GM23338 (cell line): ENCODE results near the gene CROCC2. TPM values are rescaled to one million over a fixed set of nuclear protein-coding genes. Genes with fewer than 3 reads are reported as not detected.

ENCODE experiments used
- ATAC-seq: fragments of 200-7000 bp; cut with Tn5 transposase; 3 replicates; pipeline ENCODE4 v1.9.1; 2020
- DNase-seq: peaks from one replicate; pipeline ENCODE4 v3.0.0-alpha.2; 2015; ENCODE audit warnings: low spot score
- H2AFZ ChIP-seq: fragments of 200-600 bp; sonication (generic); 2 replicates; pipeline ENCODE4 v1.8.0; 2016; ENCODE audit warnings: antibody characterized with exemption, mild to moderate bottlenecking, moderate library complexity
- H3F3A ChIP-seq: fragments of 200-600 bp; sonication (generic); replicated peaks from 2 replicates; pipeline ENCODE4 v1.8.0; 2017; ENCODE audit warnings: antibody characterized with exemption, mixed run types, low read depth
- H3K27ac ChIP-seq: fragments of 200-600 bp; sonication (generic); 2 replicates; pipeline ENCODE4 v1.6.1; 2016; ENCODE audit warnings: low read depth
- H3K27me3 ChIP-seq: fragments of 200-600 bp; sonication (generic); 2 replicates; pipeline ENCODE4 v1.8.0; 2016; ENCODE audit warnings: mild to moderate bottlenecking, mixed run types, moderate library complexity; ENCODE audit not compliant: insufficient read depth
- H3K36me3 ChIP-seq: fragments of 200-600 bp; sonication (generic); 2 replicates; pipeline ENCODE4 v1.8.0; 2016; ENCODE audit warnings: mild to moderate bottlenecking; ENCODE audit not compliant: insufficient read depth
- H3K4me1 ChIP-seq: fragments of 200-600 bp; sonication (generic); 2 replicates; pipeline ENCODE4 v1.8.0; 2016; ENCODE audit warnings: mild to moderate bottlenecking, moderate library complexity; ENCODE audit not compliant: insufficient read depth
- H3K4me2 ChIP-seq: fragments of 200-600 bp; sonication (generic); 2 replicates; pipeline ENCODE4 v1.7.1; 2017; ENCODE audit warnings: mixed run types
- H3K4me3 ChIP-seq: fragments of 200-600 bp; sonication (generic); 2 replicates; pipeline ENCODE4 v1.6.1; 2016; ENCODE audit warnings: mixed run types
- H3K79me2 ChIP-seq: fragments of 200-600 bp; sonication (generic); replicated peaks from 2 replicates; pipeline ENCODE4 v1.8.0; 2017; ENCODE audit warnings: mild to moderate bottlenecking; ENCODE audit not compliant: insufficient read depth
- H3K9me2 ChIP-seq: fragments of 200-600 bp; sonication (generic); 2 replicates; pipeline ENCODE4 v1.8.0; 2017; ENCODE audit not compliant: insufficient read depth
- H4K20me1 ChIP-seq: fragments of 200-600 bp; sonication (generic); replicated peaks from 2 replicates; pipeline ENCODE4 v1.8.0; 2017; ENCODE audit warnings: mild to moderate bottlenecking; ENCODE audit not compliant: insufficient read depth
- H3K27ac Mint-ChIP-seq: 2 replicates; pipeline ENCODE4 v1.8.0; 2020; ENCODE audit warnings: inconsistent platforms, mild to moderate bottlenecking, moderate library complexity, mixed read lengths
- H3K27me3 Mint-ChIP-seq: 3 replicates; pipeline ENCODE4 v1.8.0; 2022; ENCODE audit warnings: low read depth, mild to moderate bottlenecking, moderate library complexity, mixed read lengths, inconsistent platforms; ENCODE audit not compliant: insufficient read depth, poor library complexity
- H3K36me3 Mint-ChIP-seq: 3 replicates; pipeline ENCODE4 v1.8.0; 2021; ENCODE audit warnings: low read depth, mild to moderate bottlenecking, inconsistent platforms, moderate library complexity, mixed read lengths
- H3K4me1 Mint-ChIP-seq: 3 replicates; pipeline ENCODE4 v1.8.0; 2020; ENCODE audit warnings: mild to moderate bottlenecking, inconsistent platforms, mixed read lengths
- H3K4me3 Mint-ChIP-seq: 3 replicates; pipeline ENCODE4 v1.8.0; 2021; ENCODE audit warnings: moderate library complexity, mild to moderate bottlenecking, inconsistent platforms, mixed read lengths
- H3K9me3 Mint-ChIP-seq: 3 replicates; pipeline ENCODE4 v1.8.0; 2020; ENCODE audit warnings: moderate library complexity, mild to moderate bottlenecking, inconsistent platforms, mixed read lengths
- CREB1 ChIP-seq: fragments of 250-450 bp; sonication (Bioruptor Pico); IDR thresholded peaks from 2 replicates; pipeline ENCODE4 v1.5.0; 2020; ENCODE audit warnings: low read depth, mild to moderate bottlenecking, moderate library complexity
- EZH2 ChIP-seq: fragments of 200-600 bp; sonication (generic); IDR thresholded peaks from one replicate; pipeline ENCODE4 v1.8.0; 2017; ENCODE audit warnings: antibody characterized with exemption, mild to moderate bottlenecking, low read depth; ENCODE audit not compliant: unreplicated experiment
- EZH2phosphoT487 ChIP-seq: fragments of 200-600 bp; sonication (generic); IDR thresholded peaks from one replicate; pipeline ENCODE4 v1.8.1; 2018; ENCODE audit warnings: antibody characterized with exemption; ENCODE audit not compliant: unreplicated experiment
- JUNB ChIP-seq: IDR thresholded peaks from one replicate; pipeline ENCODE4 v1.6.1; 2016; ENCODE audit warnings: antibody characterized with exemption; ENCODE audit not compliant: unreplicated experiment
- NANOG ChIP-seq: IDR thresholded peaks from 2 replicates; pipeline ENCODE4 v1.6.1; 2016; ENCODE audit warnings: antibody characterized with exemption, borderline replicate concordance
- POLR2AphosphoS5 ChIP-seq: IDR thresholded peaks from 2 replicates; pipeline ENCODE4 v1.6.1; 2016; ENCODE audit warnings: antibody characterized with exemption, low read depth
- STAT1 ChIP-seq: IDR thresholded peaks from one replicate; pipeline ENCODE4 v1.6.1; 2016; ENCODE audit warnings: antibody characterized with exemption; ENCODE audit not compliant: unreplicated experiment
- ZNF114 ChIP-seq: fragments of 250-450 bp; sonication (Bioruptor Pico); IDR thresholded peaks from 2 replicates; pipeline ENCODE4 v1.5.0; 2020; ENCODE audit warnings: mild to moderate bottlenecking, moderate library complexity
- ZNF331 ChIP-seq: fragments of 250-450 bp; sonication (Bioruptor Pico); IDR thresholded peaks from 2 replicates; pipeline ENCODE4 v1.5.0; 2020; ENCODE audit warnings: low read depth, mild to moderate bottlenecking, moderate library complexity
- polyA plus RNA-seq: library from polyadenylated mRNA; unstranded; fragments of >200 nt; fragmentation: Nextera tagmentation; extraction: Ambion mirVana; gene quantifications from 2 replicates; pipeline ENCODE4 v1.2.1, GENCODE V29; 2016
- total RNA-seq: library from RNA; depleted of rRNA; stranded (reverse); fragments of >200 nt; shearing (Covaris generic); gene quantifications from 2 replicates; pipeline ENCODE4 v1.2.3, GENCODE V29; 2014
- TF ChIP-seq, protein P1 (sequence below), 2 experiments: fragments of 200-600 bp in 1 of 2; sonication (generic) in 1 of 2; conservative IDR thresholded peaks; 2 replicates each; pipeline versions ENCODE4 v1.5.1 to v1.6.1; 2016 to 2017; ENCODE audit warnings: antibody characterized with exemption in 2 of 2, low read depth in 2 of 2, mild to moderate bottlenecking in 2 of 2, moderate library complexity in 1 of 2
- TF ChIP-seq, protein P2 (sequence below): IDR thresholded peaks from 2 replicates; pipeline ENCODE4 v1.6.1; 2016; ENCODE audit warnings: antibody characterized with exemption
- TF ChIP-seq, protein P3 (sequence below): IDR thresholded peaks from one replicate; pipeline ENCODE4 v1.6.1; 2018; ENCODE audit warnings: antibody characterized with exemption; ENCODE audit not compliant: unreplicated experiment
- TF ChIP-seq, protein P4 (sequence below): fragments of 250-450 bp; sonication (Bioruptor Pico); IDR thresholded peaks from 2 replicates; pipeline ENCODE4 v1.5.0; 2020; ENCODE audit warnings: mild to moderate bottlenecking, moderate library complexity

CROCC2 gene
- total and polyA plus RNA-seq, 2 experiments from 2014 or later: not detected

DNA sequence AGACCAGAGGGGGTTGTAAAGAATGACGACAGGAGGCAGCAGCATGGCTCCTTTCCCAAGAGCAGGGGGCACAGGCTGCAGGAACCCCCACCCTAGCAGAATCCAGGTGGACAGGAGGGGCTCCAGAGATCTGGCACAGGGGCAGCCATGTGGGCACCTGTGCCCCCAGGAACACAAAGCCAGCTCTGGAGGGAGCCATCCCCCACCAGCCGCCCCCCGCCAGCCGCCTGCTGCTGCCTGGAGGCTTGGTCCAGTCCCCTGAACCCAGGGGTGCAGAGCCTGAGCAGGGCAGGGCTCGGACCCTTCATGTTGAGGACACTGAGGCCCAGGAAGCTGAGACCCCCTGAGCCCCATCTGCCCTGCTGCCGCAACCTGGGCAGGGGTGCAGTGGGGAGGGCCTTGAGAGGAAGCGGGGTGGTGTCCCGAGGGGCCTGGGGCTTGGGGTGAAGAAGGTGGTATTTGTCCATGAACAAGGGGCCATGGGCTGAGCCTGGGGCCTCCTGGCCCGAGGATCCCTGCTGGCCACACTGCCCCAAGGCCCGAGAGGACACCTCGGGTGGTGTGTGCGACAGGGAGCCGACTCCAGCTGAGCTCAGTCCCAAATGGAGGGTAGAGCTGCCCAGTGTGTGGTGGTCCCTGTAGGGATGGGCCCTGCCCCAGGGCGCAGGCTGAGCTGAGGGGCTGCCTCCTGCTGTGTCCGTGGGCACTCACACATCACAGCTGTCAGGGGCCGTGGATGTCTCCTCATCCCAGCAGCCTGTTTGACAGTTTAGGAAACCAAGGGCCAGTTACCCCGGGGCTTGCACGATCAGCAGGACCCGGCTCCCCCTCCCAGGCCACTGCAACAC, 52.5 kb downstream of the CROCC2 start:
- no peaks in the 10 kb centered on the region for H3K9me2 ChIP-seq
- peaks cover 11% of the 10 kb centered on the region for H3K27me3 Mint-ChIP-seq
- H4K20me1 ChIP-seq: no peaks in the 10 kb centered on the region
- H3K36me3 ChIP-seq: no peaks in the 10 kb centered on the region
- H3K27ac Mint-ChIP-seq: no peak overlapping the region
- no peaks in the 10 kb centered on the region for H3K4me1 ChIP-seq
- no peak overlapping the region for H3K4me2 ChIP-seq
- TF ChIP-seq, protein P1, sequence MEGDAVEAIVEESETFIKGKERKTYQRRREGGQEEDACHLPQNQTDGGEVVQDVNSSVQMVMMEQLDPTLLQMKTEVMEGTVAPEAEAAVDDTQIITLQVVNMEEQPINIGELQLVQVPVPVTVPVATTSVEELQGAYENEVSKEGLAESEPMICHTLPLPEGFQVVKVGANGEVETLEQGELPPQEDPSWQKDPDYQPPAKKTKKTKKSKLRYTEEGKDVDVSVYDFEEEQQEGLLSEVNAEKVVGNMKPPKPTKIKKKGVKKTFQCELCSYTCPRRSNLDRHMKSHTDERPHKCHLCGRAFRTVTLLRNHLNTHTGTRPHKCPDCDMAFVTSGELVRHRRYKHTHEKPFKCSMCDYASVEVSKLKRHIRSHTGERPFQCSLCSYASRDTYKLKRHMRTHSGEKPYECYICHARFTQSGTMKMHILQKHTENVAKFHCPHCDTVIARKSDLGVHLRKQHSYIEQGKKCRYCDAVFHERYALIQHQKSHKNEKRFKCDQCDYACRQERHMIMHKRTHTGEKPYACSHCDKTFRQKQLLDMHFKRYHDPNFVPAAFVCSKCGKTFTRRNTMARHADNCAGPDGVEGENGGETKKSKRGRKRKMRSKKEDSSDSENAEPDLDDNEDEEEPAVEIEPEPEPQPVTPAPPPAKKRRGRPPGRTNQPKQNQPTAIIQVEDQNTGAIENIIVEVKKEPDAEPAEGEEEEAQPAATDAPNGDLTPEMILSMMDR (conservative IDR thresholded peaks at IDR 0.05; ENCODE audit: low read depth in 2 of 2): no peak
- no peak for TF ChIP-seq POLR2AphosphoS5
- TF ChIP-seq EZH2: no peak
- no peak for TF ChIP-seq STAT1
- no peak for TF ChIP-seq ZNF331 (CRISPR knock-in tag)
- TF ChIP-seq JUNB: no peak
- no peak for TF ChIP-seq ZNF114 (CRISPR knock-in tag)
- TF ChIP-seq, protein P2, sequence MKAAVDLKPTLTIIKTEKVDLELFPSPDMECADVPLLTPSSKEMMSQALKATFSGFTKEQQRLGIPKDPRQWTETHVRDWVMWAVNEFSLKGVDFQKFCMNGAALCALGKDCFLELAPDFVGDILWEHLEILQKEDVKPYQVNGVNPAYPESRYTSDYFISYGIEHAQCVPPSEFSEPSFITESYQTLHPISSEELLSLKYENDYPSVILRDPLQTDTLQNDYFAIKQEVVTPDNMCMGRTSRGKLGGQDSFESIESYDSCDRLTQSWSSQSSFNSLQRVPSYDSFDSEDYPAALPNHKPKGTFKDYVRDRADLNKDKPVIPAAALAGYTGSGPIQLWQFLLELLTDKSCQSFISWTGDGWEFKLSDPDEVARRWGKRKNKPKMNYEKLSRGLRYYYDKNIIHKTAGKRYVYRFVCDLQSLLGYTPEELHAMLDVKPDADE: no peak
- no peak for TF ChIP-seq EZH2phosphoT487
- no peak for TF ChIP-seq NANOG
- no peak for TF ChIP-seq CREB1 (CRISPR knock-in tag)
- TF ChIP-seq, protein P3, sequence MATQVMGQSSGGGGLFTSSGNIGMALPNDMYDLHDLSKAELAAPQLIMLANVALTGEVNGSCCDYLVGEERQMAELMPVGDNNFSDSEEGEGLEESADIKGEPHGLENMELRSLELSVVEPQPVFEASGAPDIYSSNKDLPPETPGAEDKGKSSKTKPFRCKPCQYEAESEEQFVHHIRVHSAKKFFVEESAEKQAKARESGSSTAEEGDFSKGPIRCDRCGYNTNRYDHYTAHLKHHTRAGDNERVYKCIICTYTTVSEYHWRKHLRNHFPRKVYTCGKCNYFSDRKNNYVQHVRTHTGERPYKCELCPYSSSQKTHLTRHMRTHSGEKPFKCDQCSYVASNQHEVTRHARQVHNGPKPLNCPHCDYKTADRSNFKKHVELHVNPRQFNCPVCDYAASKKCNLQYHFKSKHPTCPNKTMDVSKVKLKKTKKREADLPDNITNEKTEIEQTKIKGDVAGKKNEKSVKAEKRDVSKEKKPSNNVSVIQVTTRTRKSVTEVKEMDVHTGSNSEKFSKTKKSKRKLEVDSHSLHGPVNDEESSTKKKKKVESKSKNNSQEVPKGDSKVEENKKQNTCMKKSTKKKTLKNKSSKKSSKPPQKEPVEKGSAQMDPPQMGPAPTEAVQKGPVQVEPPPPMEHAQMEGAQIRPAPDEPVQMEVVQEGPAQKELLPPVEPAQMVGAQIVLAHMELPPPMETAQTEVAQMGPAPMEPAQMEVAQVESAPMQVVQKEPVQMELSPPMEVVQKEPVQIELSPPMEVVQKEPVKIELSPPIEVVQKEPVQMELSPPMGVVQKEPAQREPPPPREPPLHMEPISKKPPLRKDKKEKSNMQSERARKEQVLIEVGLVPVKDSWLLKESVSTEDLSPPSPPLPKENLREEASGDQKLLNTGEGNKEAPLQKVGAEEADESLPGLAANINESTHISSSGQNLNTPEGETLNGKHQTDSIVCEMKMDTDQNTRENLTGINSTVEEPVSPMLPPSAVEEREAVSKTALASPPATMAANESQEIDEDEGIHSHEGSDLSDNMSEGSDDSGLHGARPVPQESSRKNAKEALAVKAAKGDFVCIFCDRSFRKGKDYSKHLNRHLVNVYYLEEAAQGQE: no peak
- TF ChIP-seq, protein P4, sequence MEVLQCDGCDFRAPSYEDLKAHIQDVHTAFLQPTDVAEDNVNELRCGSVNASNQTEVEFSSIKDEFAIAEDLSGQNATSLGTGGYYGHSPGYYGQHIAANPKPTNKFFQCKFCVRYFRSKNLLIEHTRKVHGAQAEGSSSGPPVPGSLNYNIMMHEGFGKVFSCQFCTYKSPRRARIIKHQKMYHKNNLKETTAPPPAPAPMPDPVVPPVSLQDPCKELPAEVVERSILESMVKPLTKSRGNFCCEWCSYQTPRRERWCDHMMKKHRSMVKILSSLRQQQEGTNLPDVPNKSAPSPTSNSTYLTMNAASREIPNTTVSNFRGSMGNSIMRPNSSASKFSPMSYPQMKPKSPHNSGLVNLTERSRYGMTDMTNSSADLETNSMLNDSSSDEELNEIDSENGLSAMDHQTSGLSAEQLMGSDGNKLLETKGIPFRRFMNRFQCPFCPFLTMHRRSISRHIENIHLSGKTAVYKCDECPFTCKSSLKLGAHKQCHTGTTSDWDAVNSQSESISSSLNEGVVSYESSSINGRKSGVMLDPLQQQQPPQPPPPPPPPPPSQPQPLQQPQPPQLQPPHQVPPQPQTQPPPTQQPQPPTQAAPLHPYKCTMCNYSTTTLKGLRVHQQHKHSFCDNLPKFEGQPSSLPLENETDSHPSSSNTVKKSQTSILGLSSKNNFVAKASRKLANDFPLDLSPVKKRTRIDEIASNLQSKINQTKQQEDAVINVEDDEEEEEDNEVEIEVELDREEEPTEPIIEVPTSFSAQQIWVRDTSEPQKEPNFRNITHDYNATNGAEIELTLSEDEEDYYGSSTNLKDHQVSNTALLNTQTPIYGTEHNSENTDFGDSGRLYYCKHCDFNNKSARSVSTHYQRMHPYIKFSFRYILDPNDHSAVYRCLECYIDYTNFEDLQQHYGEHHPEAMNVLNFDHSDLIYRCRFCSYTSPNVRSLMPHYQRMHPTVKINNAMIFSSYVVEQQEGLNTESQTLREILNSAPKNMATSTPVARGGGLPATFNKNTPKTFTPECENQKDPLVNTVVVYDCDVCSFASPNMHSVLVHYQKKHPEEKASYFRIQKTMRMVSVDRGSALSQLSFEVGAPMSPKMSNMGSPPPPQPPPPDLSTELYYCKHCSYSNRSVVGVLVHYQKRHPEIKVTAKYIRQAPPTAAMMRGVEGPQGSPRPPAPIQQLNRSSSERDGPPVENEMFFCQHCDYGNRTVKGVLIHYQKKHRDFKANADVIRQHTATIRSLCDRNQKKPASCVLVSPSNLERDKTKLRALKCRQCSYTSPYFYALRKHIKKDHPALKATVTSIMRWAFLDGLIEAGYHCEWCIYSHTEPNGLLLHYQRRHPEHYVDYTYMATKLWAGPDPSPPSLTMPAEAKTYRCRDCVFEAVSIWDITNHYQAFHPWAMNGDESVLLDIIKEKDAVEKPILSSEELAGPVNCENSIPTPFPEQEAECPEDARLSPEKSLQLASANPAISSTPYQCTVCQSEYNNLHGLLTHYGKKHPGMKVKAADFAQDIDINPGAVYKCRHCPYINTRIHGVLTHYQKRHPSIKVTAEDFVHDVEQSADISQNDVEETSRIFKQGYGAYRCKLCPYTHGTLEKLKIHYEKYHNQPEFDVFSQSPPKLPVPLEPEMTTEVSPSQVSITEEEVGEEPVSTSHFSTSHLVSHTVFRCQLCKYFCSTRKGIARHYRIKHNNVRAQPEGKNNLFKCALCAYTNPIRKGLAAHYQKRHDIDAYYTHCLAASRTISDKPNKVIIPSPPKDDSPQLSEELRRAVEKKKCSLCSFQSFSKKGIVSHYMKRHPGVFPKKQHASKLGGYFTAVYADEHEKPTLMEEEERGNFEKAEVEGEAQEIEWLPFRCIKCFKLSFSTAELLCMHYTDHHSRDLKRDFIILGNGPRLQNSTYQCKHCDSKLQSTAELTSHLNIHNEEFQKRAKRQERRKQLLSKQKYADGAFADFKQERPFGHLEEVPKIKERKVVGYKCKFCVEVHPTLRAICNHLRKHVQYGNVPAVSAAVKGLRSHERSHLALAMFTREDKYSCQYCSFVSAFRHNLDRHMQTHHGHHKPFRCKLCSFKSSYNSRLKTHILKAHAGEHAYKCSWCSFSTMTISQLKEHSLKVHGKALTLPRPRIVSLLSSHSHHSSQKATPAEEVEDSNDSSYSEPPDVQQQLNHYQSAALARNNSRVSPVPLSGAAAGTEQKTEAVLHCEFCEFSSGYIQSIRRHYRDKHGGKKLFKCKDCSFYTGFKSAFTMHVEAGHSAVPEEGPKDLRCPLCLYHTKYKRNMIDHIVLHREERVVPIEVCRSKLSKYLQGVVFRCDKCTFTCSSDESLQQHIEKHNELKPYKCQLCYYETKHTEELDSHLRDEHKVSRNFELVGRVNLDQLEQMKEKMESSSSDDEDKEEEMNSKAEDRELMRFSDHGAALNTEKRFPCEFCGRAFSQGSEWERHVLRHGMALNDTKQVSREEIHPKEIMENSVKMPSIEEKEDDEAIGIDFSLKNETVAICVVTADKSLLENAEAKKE (CRISPR knock-in tag): no peak
- H3F3A ChIP-seq: 0 out of 2 replicates have a peak, but pooled peaks cover 5% of the 10 kb centered on the region
- no peak overlapping the region for H3K4me3 ChIP-seq
- peaks cover 14% of the 10 kb centered on the region for H3K4me1 Mint-ChIP-seq
- no peaks in the 10 kb centered on the region for H3K36me3 Mint-ChIP-seq
- no peaks in the 10 kb centered on the region for H3K79me2 ChIP-seq
- H3K4me3 Mint-ChIP-seq: no peak overlapping the region
- ATAC-seq (no peak), DNase-seq (no peak)
- H3K9me3 Mint-ChIP-seq: no peaks in the 10 kb centered on the region
- H2AFZ ChIP-seq: no peak overlapping the region
- H3K27ac ChIP-seq: no peak overlapping the region
- H3K27me3 ChIP-seq: no peaks in the 10 kb centered on the region
